Glomerular endothelial cell (primary cell): Measurements from ENCODE around the gene COL6A2. TPM values are rescaled to one million over a fixed set of nuclear protein-coding genes. Genes with fewer than 3 reads are reported as not detected.
"Not testable (repeated sequence)": the region's sequence is repeated elsewhere in the genome, so short reads cannot be mapped to it uniquely, and the experiment has no call there.

Experiments used
- DNase-seq: peaks from one replicate; pipeline ENCODE4 v3.0.0-alpha.2; 2011; ENCODE audit warnings: low read depth, low spot score; ENCODE audit errors: extremely low read depth
- total RNA-seq: library from RNA; depleted of rRNA; stranded (reverse); fragments of >200 nt; gene quantifications from 2 replicates; pipeline ENCODE4 v1.2.3, GENCODE V29; 2015

COL6A2 gene
- total RNA-seq, 1 donor from 2014 or later, result 110 TPM

DNA sequence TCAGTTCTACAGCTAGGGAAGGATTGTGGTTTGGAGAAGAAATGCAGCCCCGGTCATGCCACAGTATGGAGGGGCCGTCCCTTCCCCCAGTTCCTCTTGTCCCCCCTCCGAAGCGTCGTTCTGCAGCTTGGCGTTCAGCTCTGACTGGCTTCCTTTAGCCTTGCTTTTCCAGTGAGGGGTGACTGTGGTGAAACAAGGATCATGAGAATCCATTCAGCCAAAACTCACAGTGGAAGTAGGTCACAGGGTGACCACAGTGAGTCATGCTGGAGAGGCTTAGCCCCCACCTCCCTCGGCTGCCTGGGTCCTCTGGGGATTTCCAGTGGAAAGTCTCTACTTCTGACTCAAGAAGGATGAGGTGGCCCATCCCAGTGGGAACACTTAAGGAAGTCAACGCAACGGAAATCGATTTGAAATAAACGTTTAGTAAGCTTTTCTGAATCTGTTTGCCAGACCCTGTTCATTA is 37.3 kb upstream of the COL6A2 start:
- no peak for DNase-seq

- DNase-seq, result no peak
These were observed 36.8 kb upstream of the COL6A2 start for GRCh38 chr21:46061063-46061462.

DNA sequence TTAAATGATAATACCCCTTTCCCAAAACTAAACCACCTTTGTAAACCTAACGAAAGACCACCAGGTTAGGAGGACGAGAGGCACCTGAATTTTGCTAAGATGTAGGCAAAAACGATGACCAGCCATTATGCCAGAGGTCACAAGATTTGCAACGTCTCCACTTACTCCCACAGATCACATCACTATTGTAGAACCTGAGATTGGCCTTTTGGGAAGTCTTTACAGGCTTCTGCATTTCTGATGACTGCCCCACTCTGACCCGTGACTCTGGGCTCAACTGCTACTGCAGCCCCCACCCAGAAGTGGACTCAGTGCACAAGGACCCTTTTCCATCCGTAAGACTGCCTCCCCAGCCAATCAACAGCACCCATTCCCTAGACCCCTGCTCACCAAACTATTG is 36.4 kb upstream of the COL6A2 start:
- no peak for DNase-seq

DNA sequence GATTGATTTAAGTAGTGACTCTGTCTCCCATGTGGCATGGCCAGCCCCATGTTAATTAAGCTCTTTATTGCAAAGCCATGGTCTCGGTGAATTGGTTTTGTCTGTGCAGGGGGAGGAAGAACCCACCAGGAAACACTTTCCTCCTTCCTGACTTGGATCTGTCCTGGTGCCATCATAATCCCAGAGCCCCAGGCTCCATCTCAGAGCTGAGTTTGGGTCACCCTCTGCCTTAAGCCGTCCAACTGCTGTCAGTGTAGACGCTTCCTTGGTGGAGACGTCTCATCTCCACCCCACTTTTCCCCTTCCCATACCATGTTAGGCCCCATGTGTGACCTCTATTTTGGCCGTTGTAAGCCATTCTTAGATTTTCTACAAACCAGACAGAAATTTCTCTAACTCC is 36.0 kb upstream of the COL6A2 start:
- DNase-seq, result no peak

DNA sequence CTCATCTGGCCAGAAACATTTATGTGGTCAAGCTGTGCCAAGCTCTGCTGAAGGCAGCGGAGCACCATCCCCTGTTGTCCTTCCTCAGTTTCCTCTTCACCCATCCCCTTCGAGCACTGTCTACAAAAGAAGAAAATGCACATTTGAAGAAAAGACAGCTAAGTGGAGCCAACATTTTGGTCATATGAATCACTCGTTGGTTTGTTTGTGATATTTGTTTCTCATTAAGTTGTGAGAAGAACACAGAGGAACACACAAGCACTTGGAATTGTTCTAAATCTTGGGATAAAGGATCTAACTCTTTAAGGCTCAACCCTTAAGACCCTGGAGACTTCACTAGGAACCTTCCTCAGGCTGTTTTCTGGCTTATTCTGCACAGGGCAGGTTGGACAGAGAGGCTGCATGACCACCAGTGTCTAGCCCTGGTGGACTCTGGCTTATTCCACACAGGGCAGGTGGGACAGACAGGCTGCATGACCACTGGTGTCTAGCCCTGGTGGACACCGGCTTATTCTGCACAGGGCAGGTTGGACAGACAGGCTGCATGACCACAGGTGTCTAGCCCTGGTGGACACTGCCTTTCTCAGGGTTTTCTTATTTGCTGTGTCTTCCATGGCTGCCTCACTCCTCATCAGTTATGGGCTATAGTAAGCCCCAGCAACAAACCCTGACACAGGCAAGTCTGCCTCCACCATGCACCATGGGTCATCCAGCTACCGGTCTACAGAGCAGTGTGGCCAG is 35.3 kb upstream of the COL6A2 start:
- no peak for DNase-seq

GRCh38 chr21:46063227-46063626 is 34.7 kb upstream of the COL6A2 start:
- no peak for DNase-seq

GRCh38 chr21:46063734-46064680 is 33.9 kb upstream of the COL6A2 start:
- no peak for DNase-seq

DNA sequence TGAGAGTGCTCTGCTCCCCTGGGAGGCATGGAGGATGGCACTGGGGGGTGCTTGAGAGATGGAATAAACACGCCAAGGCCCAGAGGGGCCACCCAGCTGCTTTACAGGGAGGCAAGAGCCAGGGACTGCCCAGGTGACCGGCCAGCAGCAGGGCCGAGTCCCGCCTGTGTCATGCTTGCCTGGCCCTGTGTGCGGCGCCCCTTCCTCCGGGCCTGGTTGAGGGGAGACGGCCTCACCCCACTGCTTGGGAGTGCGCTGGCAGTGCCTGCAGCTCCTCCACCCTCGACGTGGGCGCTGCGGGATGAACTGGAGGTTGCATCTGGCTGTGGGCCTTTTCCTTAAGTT is 33.1 kb upstream of the COL6A2 start:
- DNase-seq, result no peak

GRCh38 chr21:46065215-46065913 is 32.5 kb upstream of the COL6A2 start:
- no peak for DNase-seq

DNA sequence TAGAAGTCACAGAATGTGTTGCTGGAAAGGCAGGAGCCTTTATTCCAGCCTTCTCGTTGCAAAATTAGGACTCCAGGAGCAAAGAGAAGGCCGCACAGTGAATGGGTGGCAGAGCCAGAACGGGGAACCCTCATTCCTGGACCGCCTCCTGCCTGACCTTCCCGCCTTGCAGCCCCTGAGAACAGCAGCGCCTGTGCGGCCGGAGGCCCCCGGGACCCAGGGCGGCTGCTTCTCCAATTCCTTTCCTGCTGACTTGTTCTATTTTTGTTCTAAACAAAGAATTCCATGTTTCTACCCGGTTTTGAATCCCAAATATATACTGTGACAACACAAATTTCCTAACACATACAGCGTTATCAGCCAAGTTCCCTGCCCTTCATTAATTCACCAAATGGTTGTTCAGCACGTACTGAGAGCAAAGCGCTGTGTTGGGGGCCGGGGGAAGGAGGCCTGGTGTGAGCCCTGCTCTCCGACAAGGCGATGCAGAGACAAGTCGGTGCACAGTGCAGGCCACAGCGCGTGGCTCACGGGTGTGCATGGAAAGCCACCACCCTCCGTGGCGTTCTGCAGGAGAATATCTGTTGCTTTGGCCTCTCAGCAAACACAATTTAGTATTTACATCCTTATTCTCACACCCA is 31.9 kb upstream of the COL6A2 start:
- no peak for DNase-seq

DNA sequence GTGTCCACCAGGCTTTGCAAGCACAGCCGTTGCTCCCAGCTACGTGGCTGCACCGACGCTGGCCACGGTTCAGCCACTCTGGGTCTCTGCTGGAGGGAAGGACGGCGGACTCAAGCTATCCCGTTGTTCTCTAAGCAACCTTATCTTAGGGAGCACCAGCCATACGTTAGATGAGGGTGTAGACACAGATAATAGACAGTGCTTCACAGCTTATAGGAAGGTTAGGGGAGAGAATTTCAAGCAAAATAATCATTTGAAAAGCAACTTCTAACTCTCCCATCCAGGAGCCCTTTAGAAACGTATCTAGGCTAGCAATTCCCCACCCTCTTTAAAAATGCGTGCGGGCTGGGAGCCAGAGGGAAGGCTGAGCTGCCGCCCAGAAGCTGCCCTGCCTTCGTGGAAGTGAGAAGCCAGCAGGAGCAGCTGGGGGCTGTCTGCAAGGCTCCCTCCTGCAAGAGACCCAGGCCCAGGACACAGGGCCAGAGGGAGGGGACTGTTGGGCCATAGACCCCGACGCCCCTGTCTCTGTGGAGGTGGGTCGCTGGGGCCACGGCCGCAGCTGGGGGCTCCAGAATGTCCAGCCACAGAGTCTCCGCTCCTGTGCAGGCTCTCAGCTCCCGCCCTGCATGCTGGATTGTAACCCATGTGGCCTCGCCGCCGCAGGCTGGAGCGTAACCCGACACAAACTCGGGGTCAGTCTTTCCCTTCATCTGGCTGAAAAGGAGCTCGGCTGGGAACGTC is 31.2 kb upstream of the COL6A2 start:
- no peak for DNase-seq

DNA sequence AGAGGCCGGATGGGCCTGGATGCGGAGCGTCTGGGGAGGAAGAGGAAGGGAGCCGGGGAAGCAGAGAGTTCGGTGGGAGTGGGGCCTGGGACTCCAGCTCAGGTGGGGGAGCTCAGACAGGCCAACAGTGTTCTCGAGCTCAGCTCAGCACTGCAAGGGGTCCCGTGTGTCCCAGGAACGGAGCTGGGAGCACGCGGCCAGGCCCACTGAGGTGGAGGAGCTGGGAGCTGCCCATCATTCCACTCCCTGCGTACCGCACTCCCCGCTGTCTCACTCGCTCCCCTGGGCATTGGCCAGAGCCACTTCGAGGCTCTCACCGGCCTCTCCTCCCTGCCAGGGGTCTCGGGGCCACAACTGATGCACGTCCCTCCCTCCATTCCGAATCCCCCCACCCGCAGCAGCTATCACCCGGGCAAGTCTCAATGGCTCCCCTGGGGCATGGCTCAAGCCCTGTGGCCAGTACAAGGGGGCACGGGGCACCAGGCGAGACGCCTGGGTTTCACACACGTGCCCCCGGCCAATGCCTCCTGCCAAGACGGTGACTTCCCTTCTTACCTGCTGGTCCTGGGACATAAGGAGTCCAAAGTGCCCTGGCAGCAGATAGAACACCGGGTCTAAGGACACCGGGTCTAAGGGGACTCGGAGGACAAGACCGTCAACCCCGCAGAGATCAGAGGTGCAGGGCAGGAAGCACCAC is 30.3 kb upstream of the COL6A2 start:
- DNase-seq, result no peak

- DNase-seq, result no peak
These were observed 29.3 kb upstream of the COL6A2 start for GRCh38 chr21:46068516-46069079.

- no peak for DNase-seq
These were observed 28.7 kb upstream of the COL6A2 start for GRCh38 chr21:46069166-46069565.

- DNase-seq, result no peak
These were observed 28.1 kb upstream of the COL6A2 start for GRCh38 chr21:46069719-46070279.

DNA sequence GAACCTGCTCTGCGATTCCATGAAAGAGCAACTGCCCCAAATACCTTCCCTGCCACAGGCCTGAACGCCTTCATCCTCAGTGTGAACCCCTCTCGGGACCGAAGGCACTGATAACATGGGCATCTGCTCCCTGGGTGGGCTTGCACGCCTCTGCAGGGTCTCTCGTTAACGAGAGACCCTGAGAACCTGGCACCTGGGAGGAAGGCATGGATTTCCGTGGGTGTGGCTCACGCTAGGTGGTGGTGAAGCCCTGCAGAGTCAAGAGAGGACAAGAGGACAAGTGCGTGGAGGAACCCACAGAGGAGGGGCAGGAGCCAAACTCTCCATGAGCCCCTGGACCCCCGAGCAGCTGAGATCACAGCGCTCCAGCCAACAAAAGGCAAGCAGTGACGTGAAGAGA is 26.8 kb upstream of the COL6A2 start:
- no peak for DNase-seq

- DNase-seq, result not testable (repeated sequence)
These were observed 21.2 kb upstream of the COL6A2 start for GRCh38 chr21:46076724-46077123.

DNA sequence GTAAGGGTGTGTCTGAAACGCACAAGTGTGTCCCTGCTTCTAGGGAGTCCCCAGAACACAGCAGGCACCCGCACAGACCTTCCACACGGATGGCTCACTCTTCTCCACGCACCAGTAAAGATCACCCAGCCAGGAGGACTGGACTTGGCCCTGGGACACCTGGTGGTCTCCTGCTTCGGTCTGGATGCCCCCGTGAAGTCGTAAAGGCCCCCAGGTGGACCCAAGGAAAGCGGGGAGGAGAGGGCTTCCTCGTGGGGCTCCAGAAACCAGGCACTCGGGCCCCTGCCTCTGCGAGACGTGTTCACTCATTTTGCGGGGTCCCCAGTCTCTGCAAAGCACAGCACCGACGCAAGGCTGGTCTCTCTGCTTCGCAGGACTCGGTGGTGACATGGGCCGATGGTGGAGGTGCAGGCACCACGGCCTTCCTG is 20.2 kb upstream of the COL6A2 start:
- DNase-seq, result no peak
